ENCODE data around the gene ENDOD1.
"Not testable (repeated sequence)": the region's sequence is repeated elsewhere in the genome, so short reads cannot be mapped to it uniquely, and the experiment has no call there.

Gene ENDOD1, protein sequence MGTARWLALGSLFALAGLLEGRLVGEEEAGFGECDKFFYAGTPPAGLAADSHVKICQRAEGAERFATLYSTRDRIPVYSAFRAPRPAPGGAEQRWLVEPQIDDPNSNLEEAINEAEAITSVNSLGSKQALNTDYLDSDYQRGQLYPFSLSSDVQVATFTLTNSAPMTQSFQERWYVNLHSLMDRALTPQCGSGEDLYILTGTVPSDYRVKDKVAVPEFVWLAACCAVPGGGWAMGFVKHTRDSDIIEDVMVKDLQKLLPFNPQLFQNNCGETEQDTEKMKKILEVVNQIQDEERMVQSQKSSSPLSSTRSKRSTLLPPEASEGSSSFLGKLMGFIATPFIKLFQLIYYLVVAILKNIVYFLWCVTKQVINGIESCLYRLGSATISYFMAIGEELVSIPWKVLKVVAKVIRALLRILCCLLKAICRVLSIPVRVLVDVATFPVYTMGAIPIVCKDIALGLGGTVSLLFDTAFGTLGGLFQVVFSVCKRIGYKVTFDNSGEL

GRCh38 chr11:95089620-95090542 is at the start of gene ENDOD1:
TSS of gene ENDOD1 (plus strand) at chr11:95089846. CDS start at chr11:95089928, 82 bp downstream.
- TF ChIP-seq, protein P1, sequence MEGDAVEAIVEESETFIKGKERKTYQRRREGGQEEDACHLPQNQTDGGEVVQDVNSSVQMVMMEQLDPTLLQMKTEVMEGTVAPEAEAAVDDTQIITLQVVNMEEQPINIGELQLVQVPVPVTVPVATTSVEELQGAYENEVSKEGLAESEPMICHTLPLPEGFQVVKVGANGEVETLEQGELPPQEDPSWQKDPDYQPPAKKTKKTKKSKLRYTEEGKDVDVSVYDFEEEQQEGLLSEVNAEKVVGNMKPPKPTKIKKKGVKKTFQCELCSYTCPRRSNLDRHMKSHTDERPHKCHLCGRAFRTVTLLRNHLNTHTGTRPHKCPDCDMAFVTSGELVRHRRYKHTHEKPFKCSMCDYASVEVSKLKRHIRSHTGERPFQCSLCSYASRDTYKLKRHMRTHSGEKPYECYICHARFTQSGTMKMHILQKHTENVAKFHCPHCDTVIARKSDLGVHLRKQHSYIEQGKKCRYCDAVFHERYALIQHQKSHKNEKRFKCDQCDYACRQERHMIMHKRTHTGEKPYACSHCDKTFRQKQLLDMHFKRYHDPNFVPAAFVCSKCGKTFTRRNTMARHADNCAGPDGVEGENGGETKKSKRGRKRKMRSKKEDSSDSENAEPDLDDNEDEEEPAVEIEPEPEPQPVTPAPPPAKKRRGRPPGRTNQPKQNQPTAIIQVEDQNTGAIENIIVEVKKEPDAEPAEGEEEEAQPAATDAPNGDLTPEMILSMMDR (IDR thresholded peaks at IDR 0.05): peak in 1 of 2 experiments; percentile 20
- no peaks in the 10 kb centered on the region for H3K9me3 ChIP-seq
- peak within 1 kb of the TSS; percentile 84 to 97 for H3K27ac ChIP-seq
- peaks cover 0 to 54% (median 41%) of the 10 kb centered on the region in 4 donors for H3K4me1 ChIP-seq
- H3K4me3 ChIP-seq: peak within 1 kb of the TSS; percentile 62 to 91
- H3K36me3 ChIP-seq: no peaks in the 10 kb centered on the region
- intact Hi-C loops (cut with DNase I; ENCODE audit: low total_unique reads): no loop called here
- H3K27me3 ChIP-seq: no peaks in the 10 kb centered on the region
- peak; percentile 72 to 91 for DNase-seq

GRCh38 chr11:95042239-95042638 is 47.4 kb upstream of the ENDOD1 start:
- TF ChIP-seq, protein P1 (IDR thresholded peaks at IDR 0.05): no peak
- Histone ChIP-seq H3K4me3 (no peak overlapping the region), H3K27ac (no peak overlapping the region), H3K27me3 (peaks cover 0 to 35% of the 10 kb centered on the region in 2 donors), H3K4me1 (peaks cover 0 to 4% (median 0%) of the 10 kb centered on the region in 4 donors), H3K9me3 (no peaks in the 10 kb centered on the region), H3K36me3 (no peaks in the 10 kb centered on the region)
- DNase-seq: no peak
- intact Hi-C loops (cut with DNase I; ENCODE audit: low total_unique reads): no loop called here

DNA sequence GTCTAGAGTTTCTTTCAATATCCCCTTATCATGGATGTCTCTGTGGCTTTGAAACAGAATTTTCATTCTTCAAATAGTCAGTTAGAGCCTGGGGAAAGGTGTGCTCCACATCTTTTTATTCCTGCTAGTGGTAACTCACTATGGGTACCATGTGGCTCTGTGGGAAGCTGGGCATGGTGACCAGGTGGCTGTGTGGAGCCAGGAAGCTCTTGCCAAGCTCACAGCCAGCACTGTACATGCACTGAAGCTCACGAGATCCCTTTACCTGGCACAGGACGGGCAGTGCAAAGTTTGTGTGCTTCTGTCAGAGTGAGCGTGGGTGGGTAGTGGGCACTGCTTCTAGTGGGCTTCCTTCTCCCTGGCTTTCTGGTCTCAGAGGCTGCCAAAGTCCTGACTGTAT is 46.7 kb upstream of the ENDOD1 start:
- Histone ChIP-seq H3K27me3 (peaks cover 0 to 28% of the 10 kb centered on the region in 2 donors), H3K27ac (no peak overlapping the region), H3K4me1 (no peaks in the 10 kb centered on the region), H3K36me3 (no peaks in the 10 kb centered on the region), H3K9me3 (no peaks in the 10 kb centered on the region), H3K4me3 (no peak overlapping the region)
- DNase-seq: no peak
- intact Hi-C loops (cut with DNase I; ENCODE audit: low total_unique reads): no loop called here
- TF ChIP-seq, protein P1 (IDR thresholded peaks at IDR 0.05): no peak

DNA sequence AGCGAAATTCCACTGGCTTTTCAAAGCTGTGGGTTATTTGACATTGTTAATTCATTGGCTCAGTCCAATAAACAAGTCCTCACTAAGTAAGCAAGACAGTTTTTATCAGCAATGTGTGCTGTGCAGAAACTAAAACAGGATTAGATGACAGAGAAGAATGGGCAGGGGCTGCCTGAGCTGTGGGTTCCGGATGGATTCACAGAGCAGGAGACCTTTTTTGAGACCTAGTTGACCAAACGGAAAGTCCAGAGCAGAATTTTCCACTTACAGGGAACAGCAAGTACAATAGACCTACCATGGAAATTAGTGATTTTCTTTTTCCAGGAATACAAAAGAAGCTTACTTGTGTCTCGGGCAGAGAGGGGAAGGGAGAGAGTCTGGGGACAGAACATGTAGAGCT is 45.6 kb upstream of the ENDOD1 start:
- H3K36me3 ChIP-seq: no peaks in the 10 kb centered on the region
- H3K9me3 ChIP-seq: no peaks in the 10 kb centered on the region
- no peak for DNase-seq
- intact Hi-C loops (cut with DNase I; ENCODE audit: low total_unique reads): no loop called here
- peaks cover 0 to 25% of the 10 kb centered on the region in 2 donors for H3K27me3 ChIP-seq
- no peak overlapping the region for H3K4me3 ChIP-seq
- no peak overlapping the region for H3K27ac ChIP-seq
- H3K4me1 ChIP-seq: no peaks in the 10 kb centered on the region
- TF ChIP-seq, protein P1 (IDR thresholded peaks at IDR 0.05): no peak

DNA sequence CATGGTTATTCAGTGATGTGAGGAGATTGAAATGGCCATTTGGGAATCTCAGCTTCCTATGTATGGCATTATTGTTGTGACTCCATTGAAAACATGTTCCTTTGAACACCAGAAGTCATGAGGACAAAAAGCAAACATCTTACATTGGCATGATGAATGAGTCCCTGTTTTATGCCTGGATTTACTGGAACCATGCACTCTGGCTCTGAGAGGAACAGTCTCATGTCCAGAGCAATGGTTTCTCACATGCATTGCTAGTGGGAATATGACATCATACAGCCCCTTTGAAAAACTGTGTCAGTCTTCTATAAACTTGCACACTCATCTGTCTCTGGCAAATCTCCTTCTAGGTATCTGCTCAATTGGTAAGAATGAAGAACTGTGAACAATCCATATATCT is 43.8 kb upstream of the ENDOD1 start:
- Histone ChIP-seq H3K9me3 (no peaks in the 10 kb centered on the region), H3K4me1 (no peaks in the 10 kb centered on the region), H3K27ac (no peak overlapping the region), H3K36me3 (no peaks in the 10 kb centered on the region), H3K4me3 (no peak overlapping the region), H3K27me3 (peaks cover 0 to 30% of the 10 kb centered on the region in 2 donors)
- DNase-seq: no peak
- TF ChIP-seq, protein P1 (IDR thresholded peaks at IDR 0.05): no peak
- intact Hi-C loops (cut with DNase I; ENCODE audit: low total_unique reads): no loop called here

DNA sequence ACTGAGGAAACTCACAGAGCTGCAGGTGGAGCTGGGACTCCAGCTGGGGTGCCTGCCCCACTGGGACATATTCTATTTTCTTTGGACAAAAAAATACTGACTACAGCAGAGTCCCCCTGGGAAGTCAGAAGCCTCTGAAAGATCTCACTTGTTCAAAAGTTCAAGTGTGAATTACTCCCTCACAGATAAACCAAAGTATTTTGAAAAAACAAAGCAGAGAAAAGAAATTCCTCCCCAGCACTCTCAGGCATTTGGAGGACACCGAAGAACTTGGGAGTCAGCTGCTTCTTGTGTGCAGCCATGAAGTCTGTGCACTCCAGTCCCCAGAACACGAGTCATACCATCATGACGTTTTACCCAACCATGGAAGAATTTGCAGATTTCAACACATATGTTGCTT is 40.5 kb upstream of the ENDOD1 start, which contains the start of gene KDM4F:
TSS of gene KDM4F (plus strand) at position 301 of the 400 bp plus-strand sequence.
- H3K4me1 ChIP-seq; H3K36me3 ChIP-seq; DNase-seq; intact Hi-C loops (cut with DNase I; ENCODE audit: low total_unique reads); H3K4me3 ChIP-seq; H3K27ac ChIP-seq; H3K9me3 ChIP-seq: not testable (repeated sequence)
- peaks cover 0 to 23% of the 10 kb centered on the region in 2 donors for H3K27me3 ChIP-seq
